ENCODE measurements around the gene ERMARD. TPM values are rescaled to one million over a fixed set of nuclear protein-coding genes. Genes with fewer than 3 reads are reported as not detected.

ERMARD gene
- polyA plus RNA-seq, 1 donor: 62.5 TPM

- DNase-seq: no peak
These were observed 32.0 kb downstream of the ERMARD start for GRCh38 chr6:169783401-169783800.

- no peak for DNase-seq
These were observed 32.8 kb downstream of the ERMARD start for GRCh38 chr6:169783971-169784820.

DNA sequence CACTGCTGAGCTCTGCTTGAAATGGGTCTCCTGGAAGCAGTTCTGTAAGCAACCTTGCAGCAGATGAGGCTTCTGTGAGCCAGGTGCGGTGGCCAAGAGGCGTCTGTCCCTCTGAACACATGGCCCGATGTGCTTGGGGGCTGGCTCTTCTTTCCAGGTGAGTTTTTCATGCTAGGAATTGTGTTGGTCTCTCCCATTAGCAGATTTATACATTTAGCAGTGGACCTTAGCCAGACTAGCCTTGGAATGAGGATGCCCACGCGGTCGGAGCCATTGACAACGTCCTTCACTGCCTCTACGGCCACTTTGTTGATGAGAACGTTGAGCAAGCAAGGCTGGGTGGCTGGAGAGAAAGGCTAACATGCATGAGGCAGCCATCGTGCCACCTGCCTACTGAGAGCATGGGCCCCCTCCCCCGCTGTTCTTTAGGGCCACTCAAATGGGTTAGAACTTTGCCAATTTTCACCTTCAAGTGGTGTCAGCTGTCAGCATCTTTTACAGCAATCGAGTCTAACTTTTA lies 33.5 kb downstream of the ERMARD start:
- DNase-seq: no peak

DNA sequence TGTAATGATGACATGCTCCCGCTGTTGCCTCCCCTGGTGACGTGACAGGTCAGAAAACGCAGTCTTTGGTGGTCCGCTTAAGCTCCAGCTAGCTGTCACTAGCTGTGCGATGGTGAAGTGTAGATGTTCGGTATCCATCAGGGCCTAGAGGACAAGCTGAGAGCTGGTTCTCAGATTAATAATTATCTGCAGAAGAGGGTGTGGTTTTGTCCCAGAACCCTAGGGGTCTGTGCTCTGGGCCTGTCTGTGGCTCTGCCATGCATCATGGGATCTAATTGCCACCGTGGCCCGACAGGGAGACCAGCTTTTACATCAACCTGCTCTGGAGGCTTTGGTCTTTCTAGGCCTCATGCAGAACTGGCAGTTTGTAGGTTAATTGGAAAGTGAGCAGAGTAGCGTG lies 34.1 kb downstream of the ERMARD start:
- DNase-seq: no peak

- no peak for DNase-seq
These were observed 34.9 kb downstream of the ERMARD start for GRCh38 chr6:169786349-169786748.

DNA sequence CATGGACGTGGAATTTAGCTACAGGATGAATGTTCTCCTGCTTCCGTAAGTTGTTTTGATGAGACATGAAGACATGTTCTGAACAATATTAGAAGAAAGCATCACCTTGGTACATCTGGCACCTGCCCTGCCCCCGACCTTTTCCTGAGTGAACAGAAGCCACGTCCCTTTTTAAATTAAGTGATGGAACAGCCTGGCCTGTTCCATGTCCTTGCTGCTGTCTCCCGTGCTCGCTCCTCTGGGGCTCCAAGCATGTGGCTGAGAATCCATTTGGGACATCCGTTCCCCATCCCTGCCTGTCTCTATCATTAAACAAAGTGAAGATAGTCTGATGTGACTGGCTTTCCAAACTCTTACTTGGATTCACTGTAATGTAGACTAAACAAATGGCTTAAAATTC lies 36.4 kb downstream of the ERMARD start:
- no peak for DNase-seq

DNA sequence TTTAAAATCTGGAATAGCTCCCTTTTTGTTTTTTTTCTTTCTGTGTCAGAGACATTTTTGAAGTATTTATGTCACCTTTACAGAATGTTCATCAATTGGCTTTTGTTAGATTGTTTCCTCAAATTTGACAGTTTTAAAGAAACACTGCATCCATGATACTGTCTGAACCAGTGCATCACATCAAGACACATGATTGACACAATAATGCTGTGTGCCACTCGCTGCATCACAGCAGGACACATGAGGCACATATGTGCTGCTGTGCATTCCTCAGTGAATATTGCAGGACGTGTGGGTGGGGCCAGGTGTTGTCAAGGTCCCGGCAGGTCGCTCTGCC lies 37.4 kb downstream of the ERMARD start:
- DNase-seq: no peak

DNA sequence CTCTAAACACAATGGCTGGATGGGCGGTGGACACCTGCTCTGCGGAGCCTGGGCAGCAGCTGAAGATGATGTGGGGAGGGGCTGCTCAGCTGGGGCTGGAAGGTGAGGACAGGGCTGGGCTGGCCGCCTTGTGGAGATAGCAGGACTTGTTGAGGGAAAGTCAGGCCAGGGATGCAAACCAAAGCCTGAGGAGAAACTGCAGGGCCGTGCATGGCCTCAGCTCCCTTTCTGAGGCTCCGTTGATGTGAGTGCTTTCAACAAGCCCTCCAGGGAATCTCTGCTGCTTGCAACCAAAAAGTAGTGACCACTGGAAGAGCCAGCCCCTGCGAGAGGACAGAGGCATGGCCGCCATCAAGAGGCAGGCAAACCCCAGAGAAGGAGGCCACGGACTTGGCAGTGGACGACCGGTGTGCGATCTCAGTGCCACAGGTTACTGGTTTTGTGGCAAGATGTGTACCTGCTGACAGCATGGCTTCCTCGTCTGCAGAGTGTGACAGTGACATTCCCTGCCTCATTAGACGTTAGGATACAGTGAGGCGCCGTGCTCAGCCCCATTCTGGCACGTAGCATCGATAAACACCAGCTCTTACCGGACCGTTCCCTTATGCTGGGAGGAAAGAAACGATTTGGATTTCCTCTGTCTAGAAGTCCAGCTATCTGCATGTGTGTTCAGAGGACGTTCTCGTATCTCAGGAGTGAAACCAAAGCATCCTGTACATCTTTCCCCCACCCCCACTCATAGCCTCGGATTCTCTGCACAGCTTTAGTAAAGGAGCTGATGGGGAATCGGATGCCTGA lies 37.9 kb downstream of the ERMARD start:
- no peak for DNase-seq

GRCh38 chr6:169789944-169790927 lies 38.8 kb downstream of the ERMARD start:
- peak; percentile 73 for DNase-seq

- no peak for DNase-seq
These were observed 40.3 kb downstream of the ERMARD start for GRCh38 chr6:169791721-169792131.

DNA sequence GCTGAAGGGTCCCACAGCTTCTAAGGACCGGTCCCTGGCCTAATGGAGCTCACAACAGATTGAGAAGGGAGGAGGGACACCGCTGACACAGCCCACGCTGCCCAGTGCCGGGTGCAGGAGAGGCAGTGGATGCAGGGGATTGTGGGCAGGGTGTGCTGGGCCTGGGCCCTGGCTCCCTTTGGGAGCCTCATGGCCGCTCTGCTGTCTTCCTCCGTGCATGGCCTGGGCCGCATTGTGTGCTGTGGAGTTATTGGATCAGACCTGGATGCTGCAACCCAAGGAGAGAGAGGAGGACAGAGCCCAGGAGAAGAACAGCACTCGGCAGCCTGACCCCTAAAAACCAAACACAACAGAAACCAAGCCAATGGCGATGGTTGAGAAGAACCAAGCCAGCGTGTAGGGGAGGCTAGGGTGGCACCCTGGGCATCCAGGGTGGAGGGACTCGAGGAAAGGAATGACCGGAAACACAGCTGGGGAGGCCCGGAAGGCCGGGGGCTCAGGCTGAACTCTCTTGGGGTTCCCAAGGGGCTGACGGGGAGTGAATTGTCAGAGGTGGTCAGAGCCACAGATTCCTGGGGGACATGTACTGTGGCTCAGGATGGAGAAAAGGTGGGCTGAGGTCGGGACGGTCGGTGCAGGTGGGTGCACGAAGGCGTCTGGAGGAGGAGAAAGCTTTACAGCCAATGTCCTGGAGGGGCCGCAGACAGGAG lies 41.0 kb downstream of the ERMARD start:
- no peak for DNase-seq

DNA sequence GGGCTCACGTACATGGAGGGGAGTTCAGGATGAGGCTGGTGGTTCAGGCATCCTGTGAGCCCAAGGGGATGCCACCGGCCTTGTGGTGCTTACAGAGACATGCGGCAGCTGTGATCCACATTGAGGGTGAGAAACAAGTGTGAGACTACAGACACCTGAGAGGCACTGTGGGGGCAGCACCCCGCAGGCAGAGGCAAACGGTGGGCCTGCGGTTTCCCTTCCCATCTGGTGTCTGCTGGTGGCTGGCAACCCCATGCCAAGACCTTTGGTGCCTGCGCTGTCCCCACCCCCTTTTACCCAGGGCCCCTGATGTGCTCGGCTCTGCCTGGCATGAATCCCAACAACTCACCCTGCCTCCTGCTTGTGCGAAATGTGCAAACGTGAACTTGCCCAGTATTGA lies 42.0 kb downstream of the ERMARD start:
- DNase-seq: no peak

- DNase-seq: no peak
These were observed 43.1 kb downstream of the ERMARD start for GRCh38 chr6:169794317-169795055.

DNA sequence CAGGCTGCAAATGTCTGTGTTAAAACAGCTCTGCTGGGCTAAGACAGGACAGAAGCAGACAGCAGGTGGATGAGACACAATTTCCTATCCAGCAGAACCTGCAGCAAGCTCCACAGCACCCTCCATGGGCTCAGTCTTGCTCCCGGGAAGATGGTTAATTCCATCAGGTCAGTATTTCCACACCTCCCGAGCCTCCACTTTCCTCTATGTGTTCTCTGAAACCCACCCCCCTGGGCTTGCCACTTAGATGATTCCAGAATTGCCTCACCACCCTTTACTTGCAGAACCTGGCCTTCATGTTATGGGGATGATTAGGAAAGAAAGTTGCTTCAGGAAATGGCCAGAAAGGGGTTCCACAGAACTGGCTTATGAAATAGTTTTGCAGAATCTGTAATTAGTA lies 43.8 kb downstream of the ERMARD start:
- no peak for DNase-seq

DNA sequence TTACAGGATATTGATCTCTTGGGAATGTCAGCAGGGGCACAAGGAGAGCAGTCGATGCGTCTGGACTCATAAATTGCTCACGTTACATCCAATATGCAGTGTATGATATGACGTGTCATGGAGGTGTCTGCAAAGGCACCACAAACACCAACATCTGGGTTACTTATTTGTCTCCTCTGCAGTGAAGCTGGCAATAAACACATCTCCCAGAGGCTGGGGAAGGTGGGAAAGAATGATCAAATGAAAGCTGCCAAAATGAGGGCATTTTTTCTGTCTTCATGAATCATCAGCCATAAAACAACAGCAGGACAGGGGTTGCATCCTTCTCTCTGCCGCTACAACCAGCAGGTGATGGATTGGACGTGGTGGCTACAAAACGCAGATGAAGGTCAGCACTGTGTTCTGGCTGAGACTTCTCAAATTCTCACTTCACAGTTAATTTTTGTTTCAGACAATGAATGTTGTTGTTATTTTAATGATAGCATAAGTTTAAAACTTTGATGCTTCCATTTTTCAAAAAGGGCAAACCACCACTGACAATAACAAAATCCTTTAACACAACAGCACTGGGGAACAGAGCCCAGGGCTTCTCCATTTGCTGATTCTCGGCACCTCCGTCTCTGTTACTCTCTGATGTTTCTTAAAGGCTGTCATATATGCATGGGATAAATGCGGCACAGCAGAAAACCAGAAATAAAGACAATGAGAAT lies 47.5 kb downstream of the ERMARD start:
- DNase-seq: no peak

- no peak for DNase-seq
These were observed 48.1 kb downstream of the ERMARD start for GRCh38 chr6:169799474-169799926.

GRCh38 chr6:169800116-169800667 lies 48.8 kb downstream of the ERMARD start:
- DNase-seq: no peak

GRCh38 chr6:169800668-169801395 lies 49.4 kb downstream of the ERMARD start:
- no peak for DNase-seq

Measured in left kidney (tissue), 2 donors.